ENCODE measurements around the gene SCN2B. TPM values are rescaled to one million over a fixed set of nuclear protein-coding genes. Genes with fewer than 3 reads are reported as not detected.
A peak's percentile ranks its signal among the peaks of the same experiment; 100 is the strongest.

Gene SCN2B
- total RNA-seq, 1 donor from 2014 or later, result 24.9 TPM

GRCh38 chr11:118162846-118163245, 13.6 kb downstream of the SCN2B start:
- no peak for DNase-seq
- Histone ChIP-seq H3K27ac (replicated peaks) (no peak overlapping the region), H3K9me3 (replicated peaks) (no peaks in the 10 kb centered on the region), H3K36me3 (peaks cover 5% of the 10 kb centered on the region), H3K4me1 (peaks cover 8% of the 10 kb centered on the region), H3K27me3 (ENCODE audit: low read depth) (no peaks in the 10 kb centered on the region), H3K4me3 (no peak overlapping the region)
- intact Hi-C loops (cut with micrococcal nuclease), result no loop called here
- TF ChIP-seq CTCF (IDR thresholded peaks at IDR 0.05; ENCODE audit: borderline replicate concordance), result no peak

GRCh38 chr11:118161786-118162185, 14.7 kb downstream of the SCN2B start:
- TF ChIP-seq CTCF (IDR thresholded peaks at IDR 0.05; ENCODE audit: borderline replicate concordance), result no peak
- H3K4me1 ChIP-seq, result peaks cover 12% of the 10 kb centered on the region
- no peak overlapping the region for H3K27ac ChIP-seq (replicated peaks)
- H3K4me3 ChIP-seq, result no peak overlapping the region
- peaks cover 8% of the 10 kb centered on the region for H3K27me3 ChIP-seq (ENCODE audit: low read depth)
- no peak for DNase-seq
- H3K9me3 ChIP-seq (replicated peaks), result no peaks in the 10 kb centered on the region
- no peaks in the 10 kb centered on the region for H3K36me3 ChIP-seq
- intact Hi-C loops (cut with micrococcal nuclease), result no loop called here

GRCh38 chr11:118157186-118157895, 19.1 kb downstream of the SCN2B start:
- no peak for DNase-seq
- intact Hi-C loops (cut with micrococcal nuclease), result no loop called here
- TF ChIP-seq CTCF (IDR thresholded peaks at IDR 0.05; ENCODE audit: borderline replicate concordance), result no peak
- Histone ChIP-seq H3K4me1 (peaks cover 29% of the 10 kb centered on the region), H3K27ac (replicated peaks) (no peak overlapping the region), H3K4me3 (peak overlapping the region; percentile 39), H3K9me3 (replicated peaks) (no peaks in the 10 kb centered on the region), H3K27me3 (ENCODE audit: low read depth) (peaks cover 46% of the 10 kb centered on the region), H3K36me3 (no peaks in the 10 kb centered on the region)

- Histone ChIP-seq H3K4me3 (peak overlapping the region; percentile 39), H3K27ac (replicated peaks) (no peak overlapping the region), H3K4me1 (peaks cover 35% of the 10 kb centered on the region), H3K36me3 (no peaks in the 10 kb centered on the region), H3K27me3 (ENCODE audit: low read depth) (peaks cover 53% of the 10 kb centered on the region), H3K9me3 (replicated peaks) (no peaks in the 10 kb centered on the region)
- intact Hi-C loops (cut with micrococcal nuclease), result no loop called here
- TF ChIP-seq CTCF (IDR thresholded peaks at IDR 0.05; ENCODE audit: borderline replicate concordance), result no peak
- DNase-seq, result no peak
Observed at GRCh38 chr11:118156531-118157185, 19.8 kb downstream of the SCN2B start.

- peaks cover 35% of the 10 kb centered on the region for H3K4me1 ChIP-seq
- H3K27ac ChIP-seq (replicated peaks), result no peak overlapping the region
- DNase-seq, result no peak
- peaks cover 59% of the 10 kb centered on the region for H3K27me3 ChIP-seq (ENCODE audit: low read depth)
- intact Hi-C loops (cut with micrococcal nuclease), result no loop called here
- H3K4me3 ChIP-seq, result peak overlapping the region; percentile 39
- H3K36me3 ChIP-seq, result no peaks in the 10 kb centered on the region
- H3K9me3 ChIP-seq (replicated peaks), result no peaks in the 10 kb centered on the region
- TF ChIP-seq CTCF (IDR thresholded peaks at IDR 0.05; ENCODE audit: borderline replicate concordance), result no peak
Observed at GRCh38 chr11:118155776-118156530, 20.5 kb downstream of the SCN2B start.
